Mesodermal cell (in vitro differentiated cells): ENCODE data around the gene HYI.

Source experiments
- H3K27ac ChIP-seq: 2 replicates; pipeline ENCODE4 v1.7.0; 2013; ENCODE audit warnings: mild to moderate bottlenecking, low read depth, low read length, moderate library complexity; ENCODE audit not compliant: severe bottlenecking
- H3K36me3 ChIP-seq: 2 replicates; pipeline ENCODE4 v1.7.1; 2013; ENCODE audit warnings: mild to moderate bottlenecking, low read length, moderate library complexity; ENCODE audit not compliant: control insufficient read depth, insufficient read depth
- H3K4me1 ChIP-seq: one replicate; pipeline ENCODE4 v1.7.1; 2013; ENCODE audit warnings: mild to moderate bottlenecking, low read length; ENCODE audit not compliant: insufficient read depth, control insufficient read depth, poor library complexity, severe bottlenecking
- H3K4me3 ChIP-seq: 2 replicates; pipeline ENCODE4 v1.7.0; 2013; ENCODE audit warnings: low read length, control low read depth, mild to moderate bottlenecking; ENCODE audit not compliant: insufficient read depth, poor library complexity, severe bottlenecking; ENCODE audit errors: extremely low read depth
- H3K9me3 ChIP-seq: 2 replicates; pipeline ENCODE4 v1.7.1; 2013; ENCODE audit warnings: mild to moderate bottlenecking, low read length, moderate library complexity; ENCODE audit not compliant: control insufficient read depth
- WGBS, 2 experiments: methylation state at CpG; one replicate each; pipeline ENCODE4 v1.1.5; 2013; ENCODE audit warnings: missing lambda C conversion rate in 2 of 2; ENCODE audit not compliant: insufficient coverage in 2 of 2; 5-methylcytosine and 5-hydroxymethylcytosine counted together

Gene HYI

DNA sequence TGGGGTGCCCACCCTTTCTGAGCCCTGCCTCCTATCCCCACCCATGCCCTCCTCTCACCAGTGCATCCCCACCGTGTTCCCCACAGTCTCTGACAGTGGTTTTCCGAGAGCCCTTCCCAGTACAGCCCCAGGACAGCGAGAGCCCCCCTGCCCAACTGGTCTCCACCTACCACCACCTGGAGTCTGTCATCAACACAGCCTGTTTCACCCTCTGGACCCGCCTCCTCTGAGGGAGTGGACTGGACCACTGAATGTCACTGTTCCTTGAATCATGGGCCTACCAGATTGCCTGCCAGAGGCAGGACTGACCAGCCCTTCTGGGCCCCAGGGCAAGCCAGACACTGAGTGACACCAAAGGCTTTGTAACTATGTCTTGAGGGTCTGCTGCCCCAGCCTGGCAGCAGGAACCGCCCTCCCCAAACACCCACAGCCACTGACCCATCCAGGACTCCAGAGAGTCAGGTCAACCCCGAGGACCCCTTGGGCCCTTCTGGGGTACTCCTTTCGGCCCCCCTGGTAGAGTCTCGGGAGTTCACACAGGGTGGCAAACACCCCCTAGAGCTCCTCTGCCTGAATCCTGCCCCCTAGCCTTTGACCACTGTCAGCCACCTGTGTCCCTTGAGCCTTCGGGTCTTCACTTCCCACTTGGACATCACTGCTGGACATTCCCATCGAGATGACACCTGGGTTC, 3.3 kb downstream of the HYI start:
- peaks cover 74% of the 10 kb centered on the region for H3K36me3 ChIP-seq
- WGBS, 2 experiments: 93 to 97% methylated on average over 8 to 9 of the region's 10 CpGs

DNA sequence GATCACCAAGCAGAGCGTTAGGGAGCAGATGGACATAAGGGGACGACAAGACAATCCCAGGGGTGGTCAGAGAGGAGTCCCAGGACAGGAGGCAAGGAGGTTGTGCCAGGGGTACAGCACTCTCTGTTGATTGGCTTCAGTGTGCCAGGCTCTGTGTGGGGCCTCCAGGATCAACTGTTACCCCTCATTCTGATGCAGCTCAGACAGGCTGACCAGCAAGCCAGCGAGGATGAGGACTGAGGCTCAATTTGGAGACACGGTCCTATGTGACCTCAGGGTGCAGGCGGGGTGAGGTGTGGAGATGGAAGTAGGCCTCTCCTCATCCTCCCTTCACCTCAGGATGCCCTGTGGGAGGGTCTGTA, 4.0 kb downstream of the HYI start:
- Histone ChIP-seq H3K9me3 (no peaks in the 10 kb centered on the region), H3K36me3 (peaks cover 76% of the 10 kb centered on the region), H3K4me3 (no peak overlapping the region), H3K27ac (no peak overlapping the region), H3K4me1 (peaks cover 16% of the 10 kb centered on the region)
- 94 to 96% methylated on average over 2 of the region's 5 CpGs for WGBS, 2 experiments

More for the DNA sequence above, 3.3 kb downstream of the HYI start:
- H3K4me3 ChIP-seq: no peak overlapping the region
- H3K4me1 ChIP-seq: peaks cover 17% of the 10 kb centered on the region
- no peak overlapping the region for H3K27ac ChIP-seq
- H3K9me3 ChIP-seq: no peaks in the 10 kb centered on the region

DNA sequence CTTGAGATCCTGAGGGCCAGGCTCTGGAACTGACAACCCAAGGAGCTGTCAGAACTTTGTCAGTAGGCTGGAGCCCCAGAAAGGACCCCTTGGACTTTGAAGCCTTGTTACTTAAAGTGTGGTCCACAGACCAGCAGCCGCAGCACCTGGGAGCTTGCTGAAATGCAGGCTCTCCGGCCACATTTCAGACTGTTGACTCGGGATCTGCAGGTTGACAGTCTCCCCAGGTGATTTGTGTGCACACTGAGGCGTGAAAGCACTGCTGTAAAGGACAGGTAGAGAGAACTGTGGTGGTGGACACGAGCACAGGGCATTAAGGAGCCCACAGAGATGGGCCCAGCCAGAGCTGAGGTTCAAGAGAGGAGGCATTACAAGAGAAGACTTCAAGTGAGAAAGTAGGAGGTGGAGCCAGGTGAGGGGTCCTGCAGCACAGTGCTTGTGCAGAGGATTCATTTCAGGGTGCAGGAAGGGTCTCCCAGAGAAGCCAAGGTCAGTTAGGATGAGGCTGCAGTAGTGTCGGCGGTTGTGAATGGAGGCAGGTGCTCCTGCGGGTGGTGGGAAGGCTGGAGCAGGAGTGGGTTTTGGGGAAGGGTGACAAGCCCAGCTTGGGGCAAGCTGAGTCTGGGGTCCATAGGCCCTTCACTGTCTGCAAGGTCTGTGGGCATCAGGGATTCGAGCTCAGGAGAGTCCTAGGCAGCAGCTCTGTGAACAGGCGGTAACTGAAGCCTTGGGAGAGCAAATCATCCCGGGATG, 4.6 kb downstream of the HYI start:
- H3K9me3 ChIP-seq: no peaks in the 10 kb centered on the region
- no peak overlapping the region for H3K27ac ChIP-seq
- no peak overlapping the region for H3K4me3 ChIP-seq
- peaks cover 77% of the 10 kb centered on the region for H3K36me3 ChIP-seq
- H3K4me1 ChIP-seq: peaks cover 11% of the 10 kb centered on the region
- 94 to 95% methylated on average over 11 of the region's 11 CpGs for WGBS, 2 experiments

DNA sequence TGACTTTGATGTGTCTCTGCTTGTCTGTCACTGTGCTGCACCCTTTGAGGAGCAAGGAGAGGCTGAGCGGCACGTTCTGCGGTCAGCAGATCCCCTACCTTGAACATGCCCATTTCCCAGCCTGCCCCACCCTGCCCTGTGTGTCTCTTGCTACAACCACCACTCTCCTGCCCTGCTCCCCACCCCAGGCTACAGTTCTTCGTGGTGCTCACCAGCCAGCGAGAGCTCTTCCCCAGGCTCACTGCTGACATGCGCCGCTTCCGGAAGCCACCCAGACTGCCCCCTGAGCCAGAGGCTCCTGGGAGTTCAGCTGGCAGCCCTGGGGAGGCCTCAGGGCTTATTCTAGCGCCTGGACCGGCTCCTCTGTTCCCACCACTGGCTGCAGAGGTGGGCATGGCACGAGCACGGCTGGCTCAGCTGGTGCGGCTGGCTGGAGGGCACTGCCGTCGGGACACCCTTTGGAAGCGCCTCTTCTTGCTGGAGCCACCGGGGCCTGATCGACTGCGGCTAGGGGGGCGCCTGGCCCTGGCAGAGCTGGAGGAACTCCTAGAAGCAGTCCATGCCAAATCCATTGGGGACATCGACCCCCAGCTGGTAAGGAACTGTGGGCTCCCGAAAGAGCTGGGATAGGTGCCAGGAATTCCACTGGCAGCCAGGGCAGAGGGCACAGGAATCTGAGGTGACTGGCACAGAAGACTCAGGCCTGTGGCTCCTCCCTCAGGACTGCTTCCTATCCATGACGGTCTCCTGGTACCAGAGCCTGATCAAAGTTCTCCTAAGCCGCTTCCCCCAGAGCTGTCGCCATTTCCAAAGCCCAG, 5.6 kb downstream of the HYI start:
- H3K4me1 ChIP-seq: peaks cover 10% of the 10 kb centered on the region
- H3K27ac ChIP-seq: no peak overlapping the region
- no peaks in the 10 kb centered on the region for H3K9me3 ChIP-seq
- H3K4me3 ChIP-seq: no peak overlapping the region
- WGBS, 2 experiments: 94 to 97% methylated on average over 23 of the region's 25 CpGs
- H3K36me3 ChIP-seq: peaks cover 87% of the 10 kb centered on the region

DNA sequence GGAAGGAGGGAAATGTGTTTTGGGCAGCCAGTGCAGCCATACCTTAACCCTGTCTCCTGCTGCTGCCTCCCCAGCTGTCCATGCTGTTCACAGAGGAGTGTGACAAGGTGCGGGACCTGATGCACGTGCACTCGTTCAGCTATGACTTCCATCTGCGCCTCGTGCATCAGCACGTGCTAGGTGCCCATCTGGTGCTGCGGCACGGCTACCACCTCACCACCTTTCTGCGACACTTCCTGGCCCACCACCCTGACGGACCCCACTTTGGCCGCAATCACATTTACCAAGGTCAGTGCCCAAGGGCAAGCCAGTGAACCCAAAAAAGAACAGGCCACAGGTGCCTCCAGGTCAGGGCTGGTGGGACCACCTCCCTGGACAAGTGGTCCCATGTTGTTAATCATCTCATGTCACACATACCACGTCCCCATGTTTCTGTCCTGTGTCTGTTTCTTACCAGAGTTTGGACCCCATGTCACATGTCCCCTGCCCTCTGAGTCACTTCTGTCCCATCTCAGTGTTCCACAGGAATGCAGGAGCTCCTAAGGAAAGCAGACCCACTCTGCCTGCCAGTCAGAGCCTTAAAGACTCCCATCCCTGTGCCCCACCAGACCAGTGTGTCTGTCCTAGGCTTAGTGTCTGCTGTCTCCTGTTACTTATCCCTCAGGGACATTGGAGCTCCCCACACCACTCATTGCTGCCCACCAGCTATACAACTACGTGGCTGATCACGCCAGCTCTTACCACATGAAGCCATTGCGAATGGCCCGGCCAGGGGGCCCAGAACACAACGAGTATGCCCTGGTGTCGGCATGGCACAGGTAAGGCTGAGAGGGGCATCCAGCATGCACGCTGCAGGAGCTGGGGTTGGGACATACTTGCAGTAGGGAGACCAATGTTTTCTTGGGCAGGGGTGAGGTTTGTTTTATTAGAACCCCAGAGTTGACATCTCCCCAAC, 6.6 kb downstream of the HYI start:
- Histone ChIP-seq H3K9me3 (no peaks in the 10 kb centered on the region), H3K36me3 (peaks cover 83% of the 10 kb centered on the region), H3K4me3 (no peak overlapping the region), H3K27ac (no peak overlapping the region), H3K4me1 (peaks cover 5% of the 10 kb centered on the region)
- 90 to 95% methylated on average over 18 to 19 of the region's 19 CpGs for WGBS, 2 experiments

DNA sequence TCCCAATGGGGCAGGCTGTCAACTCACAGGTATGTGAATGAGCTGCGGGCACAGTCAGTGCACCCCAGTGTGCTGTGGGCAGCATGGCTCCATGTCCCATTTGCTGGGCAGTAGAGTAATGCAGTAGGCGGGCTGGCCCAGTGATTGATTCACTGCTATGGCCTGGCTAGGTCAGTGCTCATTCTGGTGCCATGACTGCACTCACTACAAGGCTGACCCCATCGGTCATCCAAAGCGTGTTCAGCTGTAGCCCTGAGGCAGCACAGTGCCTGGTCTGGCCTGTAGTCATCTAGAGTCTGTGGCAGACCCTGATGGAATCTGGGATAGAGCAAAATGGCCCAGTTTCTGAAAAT, 7.4 kb downstream of the HYI start:
- Histone ChIP-seq H3K4me3 (no peak overlapping the region), H3K9me3 (no peaks in the 10 kb centered on the region), H3K27ac (no peak overlapping the region), H3K4me1 (peaks cover 5% of the 10 kb centered on the region), H3K36me3 (peaks cover 82% of the 10 kb centered on the region)
- WGBS, 2 experiments: 96 to 99% methylated on average over 4 of the region's 4 CpGs

DNA sequence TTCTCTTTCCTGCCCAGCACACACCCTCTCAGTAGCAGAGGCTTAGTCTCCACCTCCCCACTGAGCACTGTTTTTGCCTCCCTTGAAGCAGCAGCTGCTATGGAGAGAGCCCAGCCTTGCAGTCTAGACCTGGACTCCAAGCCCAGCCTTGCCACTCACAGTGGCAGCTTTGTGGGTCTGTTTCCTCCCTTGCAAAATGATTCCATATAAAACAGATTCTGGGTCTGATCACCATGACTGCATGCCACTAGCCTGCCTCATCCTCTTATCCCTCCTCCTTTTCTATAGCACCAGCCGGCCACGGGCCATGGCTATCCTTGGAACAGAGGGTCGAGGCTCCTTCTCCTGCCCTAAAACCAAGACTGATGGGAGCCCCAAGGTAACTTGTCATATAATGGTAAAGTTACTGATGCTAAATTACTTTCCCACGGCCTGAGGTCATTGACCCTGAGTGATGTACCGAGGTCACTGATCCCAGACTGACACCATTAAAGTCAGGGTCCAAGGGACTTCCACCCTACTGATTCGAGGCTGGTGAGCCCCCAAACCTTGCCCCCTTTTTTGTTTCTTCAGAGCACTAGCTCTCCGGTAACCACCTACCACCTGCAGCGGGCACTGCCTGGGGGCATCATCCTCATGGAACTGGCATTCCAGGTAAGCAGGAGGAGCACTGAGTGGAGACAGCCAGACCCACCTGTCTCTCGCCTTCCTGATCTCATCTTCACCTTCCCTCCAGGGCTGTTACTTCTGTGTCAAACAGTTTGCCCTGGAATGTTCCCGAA, 7.9 kb downstream of the HYI start:
- 83 to 95% methylated on average over 2 to 9 of the region's 10 CpGs for WGBS, 2 experiments
- no peak overlapping the region for H3K4me3 ChIP-seq
- H3K36me3 ChIP-seq: peaks cover 79% of the 10 kb centered on the region
- no peaks in the 10 kb centered on the region for H3K9me3 ChIP-seq
- H3K4me1 ChIP-seq: peaks cover 5% of the 10 kb centered on the region
- no peak overlapping the region for H3K27ac ChIP-seq

DNA sequence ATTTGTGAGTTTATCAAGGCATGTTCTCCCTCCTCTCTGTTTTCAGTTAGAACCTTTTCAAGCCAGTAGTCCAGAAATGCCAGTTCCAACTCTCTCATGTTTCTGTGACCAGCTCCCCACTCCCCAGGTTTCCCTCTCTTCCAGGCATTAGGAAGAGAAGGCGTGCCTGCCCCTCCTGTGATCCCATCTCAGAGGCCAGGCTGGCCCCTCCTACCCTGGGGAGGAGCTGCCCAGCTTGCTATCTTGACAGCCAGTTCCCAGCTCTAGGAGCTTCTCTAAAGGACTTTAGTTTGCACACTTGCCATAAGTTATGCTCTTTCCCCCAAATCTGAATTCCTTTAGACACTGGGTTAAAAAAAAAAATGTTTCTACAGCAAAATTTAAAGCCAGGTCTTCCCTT, 8.9 kb downstream of the HYI start:
- Histone ChIP-seq H3K4me3 (no peak overlapping the region), H3K4me1 (peaks cover 5% of the 10 kb centered on the region), H3K27ac (no peak overlapping the region), H3K9me3 (no peaks in the 10 kb centered on the region), H3K36me3 (peaks cover 79% of the 10 kb centered on the region)
- 63 to 67% methylated on average over 1 of the region's 1 CpG for WGBS, 2 experiments

DNA sequence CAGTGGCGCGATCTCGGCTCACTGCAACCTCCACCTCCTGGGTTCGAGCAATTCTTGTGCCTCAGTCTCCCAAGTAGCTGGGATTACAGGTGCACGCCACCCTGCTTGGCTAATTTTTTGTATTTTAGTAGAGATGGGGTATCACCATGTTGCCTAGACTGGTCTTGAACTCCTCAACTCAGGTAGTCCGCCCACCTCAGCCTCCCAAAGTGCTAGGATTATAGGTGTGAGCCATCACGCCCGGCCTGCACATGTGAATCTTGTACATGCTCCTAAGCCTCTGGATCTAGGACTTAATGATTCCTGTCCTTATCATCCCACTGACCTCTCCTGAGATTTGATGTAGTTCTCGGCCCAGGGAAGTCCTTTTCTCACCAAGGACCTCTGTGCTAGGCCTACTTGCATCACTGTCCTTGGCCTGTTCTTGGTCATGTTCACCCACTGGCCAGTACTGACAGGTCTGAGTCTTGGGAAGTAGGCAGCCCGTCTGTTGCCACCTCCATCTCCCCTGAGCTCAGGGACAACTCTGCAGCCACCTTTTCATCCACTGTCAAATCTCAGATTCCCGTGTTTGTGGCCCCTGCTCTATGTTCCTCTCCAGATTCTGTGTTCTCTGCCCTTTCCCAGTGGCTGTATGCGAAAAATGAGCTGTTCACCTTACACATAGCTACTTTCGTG, 9.4 kb downstream of the HYI start:
- whole genome bisulfite sequencing, 2 experiments: 90 to 94% methylated on average over 11 to 13 of the region's 13 CpGs
- Histone ChIP-seq H3K27ac (peak overlapping the region; percentile 8), H3K4me3 (no peak overlapping the region), H3K36me3 (peaks cover 79% of the 10 kb centered on the region), H3K4me1 (peaks cover 5% of the 10 kb centered on the region), H3K9me3 (no peaks in the 10 kb centered on the region)
